Adrenal gland (tissue), 12 donors: ENCODE results near the gene MAP3K7. TPM values are rescaled to one million over a fixed set of nuclear protein-coding genes. Genes with fewer than 3 reads are reported as not detected.

Experiments
- DNase-seq, 7 donors: peaks; one replicate each; pipeline ENCODE4 v3.0.0-alpha.2; 2019 to 2020
- H3K27ac ChIP-seq, 5 donors: fragments of 200-600 bp; sonication (generic) in 4 of 5; 1 replicate in 3 of 5; 2 replicates in 2 of 5; pipeline versions ENCODE4 v1.5.1 to v1.8.0; 2016 to 2020; ENCODE audit warnings: mild to moderate bottlenecking in 1 of 5
- H3K27me3 ChIP-seq: fragments of 200-600 bp; 2 replicates; pipeline ENCODE4 v1.8.0; 2021
- H3K36me3 ChIP-seq, 2 donors: fragments of 200-600 bp; replicated peaks in 1 of 2; 1 replicate in 1 of 2; 2 replicates in 1 of 2; pipeline versions ENCODE4 v1.5.1 to v1.8.0; 2018 to 2022
- H3K4me1 ChIP-seq, 2 donors: fragments of 200-600 bp; replicated peaks in 1 of 2; 1 replicate in 1 of 2; 2 replicates in 1 of 2; pipeline versions ENCODE4 v1.5.1 to v1.8.0; 2018 to 2021
- H3K4me3 ChIP-seq, 4 donors: fragments of 200-600 bp; sonication (generic) in 3 of 4; one replicate each; pipeline ENCODE4 v1.5.1; 2016 to 2018
- H3K9me3 ChIP-seq, 3 donors: fragments of 200-600 bp; sonication (generic) in 1 of 3; replicated peaks in 1 of 3; 1 replicate in 2 of 3; 2 replicates in 1 of 3; pipeline versions ENCODE4 v1.5.1 to v1.8.0; 2016 to 2021
- CTCF ChIP-seq, 6 experiments: fragments of 450-650 bp in 4 of 6; fragments of 200-600 bp in 2 of 6; sonication (generic) in 1 of 6; IDR thresholded peaks; 1 replicate in 5 of 6; 2 replicates in 1 of 6; pipeline versions ENCODE4 v1.5.1 to v1.8.0; 2016 to 2021; ENCODE audit warnings: antibody characterized with exemption in 6 of 6, mild to moderate bottlenecking in 2 of 6, moderate library complexity in 1 of 6
- POLR2A ChIP-seq, 2 donors: fragments of 450-650 bp; IDR thresholded peaks; one replicate each; pipeline ENCODE4 v1.6.1; 2017; ENCODE audit warnings: antibody characterized with exemption in 2 of 2, mild to moderate bottlenecking in 2 of 2, moderate library complexity in 1 of 2
- WGBS, 4 donors: extraction: QIAGEN DNeasy Blood & Tissue Kit in 2 of 4; methylation state at CpG; one replicate each; pipeline versions ENCODE4 v1.1.5 to v1.1.7; 2013 to 2017; 5-methylcytosine and 5-hydroxymethylcytosine counted together
- intact Hi-C, 2 donors: fragments of 100-400 bp; cut with DNase I; formaldehyde crosslinking; loops; one replicate each; pipeline versions ENCODE4 v1.14.1 to v1.15.0; 2022 to 2023
- polyA plus RNA-seq, 3 donors: library from polyadenylated mRNA; stranded (reverse); fragments of 200-250 nt in 2 of 3; fragments of 350-450 nt in 1 of 3; fragmentation: Illumina TruSeq in 1 of 3; extraction: RNeasy Lipid Tissue Mini Kit (QIAGEN cat#74804) in 1 of 3; gene quantifications; one replicate each; pipeline ENCODE4 v1.2.3, GENCODE V29; 2013 to 2014
- total RNA-seq, 9 donors: library from RNA; depleted of rRNA in 4 of 9; stranded (reverse); fragments of >200 nt in 4 of 9; fragments of 120-200 nt in 1 of 9; fragmentation: NEBNext Ultra II Directional in 1 of 9; extraction: Animal tissue kit (Norgen Biotek cat#: 25700) in 1 of 9; gene quantifications; one replicate each; pipeline versions ENCODE4 v1.1.0 to v1.2.4, GENCODE V29; 2013 to 2023
- donor health status: healthy with polysubstance abuse.
- donor health status: Bipolar disorder and iron deficiency.
- donor health status: DM: yes; HTN: yes; CAD: no.
- donor health status: DM: no; HTN: no; CAD: no.
- donor health status: DM: no; HTN: no; CAD: no.
- donor health status: DM: yes; HTN: yes; CAD: no.

The MAP3K7 gene
- total and polyA plus RNA-seq, 12 donors = 14.4 to 35.1 (median 21.1) TPM

GRCh38 chr6:90557006-90557405, 29.9 kb downstream of the MAP3K7 start:
- no peak overlapping the region for H3K4me3 ChIP-seq
- 88 to 97% (median 95%) methylated on average over 1 of the region's 1 CpG for WGBS, 4 donors
- no peaks in the 10 kb centered on the region for H3K4me1 ChIP-seq
- peaks cover 0 to 42% of the 10 kb centered on the region in 2 donors for H3K36me3 ChIP-seq
- DNase-seq = no peak
- H3K27ac ChIP-seq = no peak overlapping the region
- H3K9me3 ChIP-seq = no peaks in the 10 kb centered on the region
- TF ChIP-seq POLR2A (IDR thresholded peaks at IDR 0.05) = no peak
- intact Hi-C loops = no loop called here
- H3K27me3 ChIP-seq = no peaks in the 10 kb centered on the region

DNA sequence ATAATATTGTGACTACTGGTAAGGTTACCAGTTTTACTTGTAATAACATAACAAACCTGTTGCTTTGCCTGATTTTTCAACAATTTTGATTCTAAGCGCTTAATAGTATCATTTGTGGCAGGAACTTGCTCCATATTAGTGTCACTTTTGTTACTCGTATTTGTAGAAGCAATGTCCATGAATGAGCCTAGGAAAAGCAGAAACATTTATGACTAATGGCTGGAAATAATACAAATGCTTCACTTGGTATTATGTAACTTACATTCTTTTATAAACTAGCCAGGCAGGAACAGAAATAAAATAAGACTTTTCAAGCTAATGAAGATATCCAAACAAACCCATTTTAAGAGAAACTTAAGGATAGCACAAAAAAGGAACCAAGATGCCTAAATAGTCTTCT, 38.9 kb downstream of the MAP3K7 start:
- H3K4me1 ChIP-seq = no peaks in the 10 kb centered on the region
- TF ChIP-seq POLR2A (IDR thresholded peaks at IDR 0.05) (no peak), CTCF (IDR thresholded peaks at IDR 0.05) (no peak)
- intact Hi-C loops = no loop called here
- DNase-seq = no peak
- no peaks in the 10 kb centered on the region for H3K27me3 ChIP-seq
- H3K36me3 ChIP-seq = peaks cover 0 to 68% of the 10 kb centered on the region in 2 donors
- H3K27ac ChIP-seq = no peak overlapping the region
- no peaks in the 10 kb centered on the region for H3K9me3 ChIP-seq
- H3K4me3 ChIP-seq = no peak overlapping the region
- WGBS, 4 donors = 69 to 80% (median 77%) methylated on average over 2 of the region's 2 CpGs

- intact Hi-C loops = no loop called here
- Histone ChIP-seq H3K27ac (no peak overlapping the region), H3K9me3 (no peaks in the 10 kb centered on the region), H3K4me3 (no peak overlapping the region), H3K4me1 (no peaks in the 10 kb centered on the region), H3K27me3 (no peaks in the 10 kb centered on the region), H3K36me3 (peaks cover 0 to 61% of the 10 kb centered on the region in 2 donors)
- DNase-seq = no peak
- WGBS, 4 donors = 82 to 88% (median 84%) methylated on average over 4 of the region's 4 CpGs
- TF ChIP-seq POLR2A (IDR thresholded peaks at IDR 0.05) (no peak), CTCF (IDR thresholded peaks at IDR 0.05) (no peak)
Measured at GRCh38 chr6:90547079-90547478, 39.8 kb downstream of the MAP3K7 start.

DNA sequence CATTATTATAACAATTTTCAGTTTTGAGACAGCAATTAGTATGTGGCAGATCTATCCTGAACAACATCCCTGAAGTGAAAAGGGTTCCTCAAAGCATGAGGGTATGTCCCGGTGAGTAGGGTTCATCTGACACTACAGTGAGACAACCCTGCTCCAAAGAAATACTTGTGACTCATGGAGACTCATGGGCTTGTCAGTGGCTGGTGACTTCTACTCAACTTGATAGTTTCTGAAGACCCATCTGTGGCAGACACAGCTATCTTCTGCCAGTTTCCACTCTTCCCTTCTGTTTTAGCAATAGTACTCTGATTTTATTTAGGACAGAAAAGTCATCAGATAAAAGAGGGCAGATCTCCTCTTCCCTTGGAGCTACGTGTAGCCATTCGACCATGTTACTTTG, 41.4 kb downstream of the MAP3K7 start:
- no peak overlapping the region for H3K4me3 ChIP-seq
- 92 to 99% (median 96%) methylated on average over 3 of the region's 3 CpGs for WGBS, 4 donors
- no peak for DNase-seq
- peaks cover 0 to 47% of the 10 kb centered on the region in 2 donors for H3K36me3 ChIP-seq
- no peak overlapping the region for H3K27ac ChIP-seq
- no peaks in the 10 kb centered on the region for H3K27me3 ChIP-seq
- H3K4me1 ChIP-seq = no peaks in the 10 kb centered on the region
- no peaks in the 10 kb centered on the region for H3K9me3 ChIP-seq
- no peak for TF ChIP-seq CTCF (IDR thresholded peaks at IDR 0.05)
- no peak for TF ChIP-seq POLR2A (IDR thresholded peaks at IDR 0.05)
- intact Hi-C loops = no loop called here

DNA sequence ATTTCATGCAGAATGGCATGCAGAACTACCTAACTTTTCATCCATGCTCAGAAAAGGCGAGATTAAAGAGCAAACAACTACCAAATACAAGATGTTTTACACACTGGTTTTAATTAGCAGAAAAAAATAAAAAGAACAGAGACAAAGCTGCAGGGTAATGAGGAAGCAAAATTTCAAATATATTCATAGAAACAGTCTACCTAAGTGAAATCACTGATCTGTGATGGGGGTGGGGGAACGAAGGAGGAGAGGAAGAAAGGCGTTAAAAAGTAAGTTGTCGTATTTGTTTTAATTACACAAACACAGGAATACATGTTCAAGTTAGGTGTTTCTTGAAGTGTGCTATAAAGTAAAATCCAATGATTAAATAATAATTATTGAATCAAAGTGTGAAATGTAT, 42.1 kb downstream of the MAP3K7 start:
- WGBS, 4 donors = 92 to 97% (median 95%) methylated on average over 4 of the region's 4 CpGs
- H3K27me3 ChIP-seq = no peaks in the 10 kb centered on the region
- TF ChIP-seq POLR2A (IDR thresholded peaks at IDR 0.05) (no peak), CTCF (IDR thresholded peaks at IDR 0.05) (no peak)
- H3K36me3 ChIP-seq = peaks cover 0 to 41% of the 10 kb centered on the region in 2 donors
- no peaks in the 10 kb centered on the region for H3K4me1 ChIP-seq
- DNase-seq = no peak
- no peak overlapping the region for H3K4me3 ChIP-seq
- intact Hi-C loops = no loop called here
- H3K9me3 ChIP-seq = no peaks in the 10 kb centered on the region
- H3K27ac ChIP-seq = no peak overlapping the region
